ENCODE measurements around the gene CSNK2B.

CSNK2B gene

DNA sequence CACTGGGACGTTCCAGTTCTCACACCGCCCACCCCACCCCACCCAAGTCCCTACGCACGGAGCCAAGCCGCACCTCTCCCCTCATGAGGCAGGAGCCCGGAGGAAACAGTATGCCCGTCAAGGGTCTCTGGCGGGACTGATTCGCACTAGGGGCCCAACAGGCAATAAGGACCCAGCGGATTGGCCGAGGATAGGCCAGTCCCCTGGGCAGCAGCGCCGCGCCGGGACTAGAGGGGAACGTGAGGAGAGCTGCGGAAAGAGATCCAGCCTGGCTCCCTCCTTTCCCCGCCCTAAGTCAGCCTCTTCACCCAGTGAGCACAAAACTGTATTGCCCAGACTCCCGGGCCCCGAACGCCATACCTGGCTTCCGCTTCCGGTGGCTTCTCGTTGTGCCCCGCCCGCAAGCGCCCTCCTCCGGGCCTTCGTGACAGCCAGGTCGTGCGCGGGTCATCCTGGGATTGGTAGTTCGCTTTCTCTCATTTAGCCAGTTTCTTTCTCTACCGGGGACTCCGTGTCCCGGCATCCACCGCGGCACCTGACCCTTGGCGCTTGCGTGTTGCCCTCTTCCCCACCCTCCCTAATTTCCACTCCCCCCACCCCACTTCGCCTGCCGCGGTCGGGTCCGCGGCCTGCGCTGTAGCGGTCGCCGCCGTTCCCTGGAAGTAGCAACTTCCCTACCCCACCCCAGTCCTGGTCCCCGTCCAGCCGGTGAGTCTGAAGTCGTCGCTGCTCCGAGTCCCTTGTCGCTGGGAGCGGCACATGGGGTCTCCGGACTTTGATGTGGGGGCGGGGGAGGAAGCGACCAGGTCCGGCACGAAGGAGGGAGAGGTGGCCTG, at the start of gene CSNK2B:
Gene CSNK2B (plus strand): TSS at position 580 of the 836 bp plus-strand sequence. CDS start 752 bp downstream, outside the sequence.
- TF ChIP-seq CTCF (IDR thresholded peaks at IDR 0.05; ENCODE audit: low read depth, low read length) = no peak
- peak; percentile 97 for DNase-seq (ENCODE audit: low read depth in 2 of 2)
- H3K4me3 ChIP-seq (replicated peaks in 1 of 2; ENCODE audit: low read depth in 2 of 2, low read length in 2 of 2) = peak within 1 kb of the TSS; percentile 92 to 98

DNA sequence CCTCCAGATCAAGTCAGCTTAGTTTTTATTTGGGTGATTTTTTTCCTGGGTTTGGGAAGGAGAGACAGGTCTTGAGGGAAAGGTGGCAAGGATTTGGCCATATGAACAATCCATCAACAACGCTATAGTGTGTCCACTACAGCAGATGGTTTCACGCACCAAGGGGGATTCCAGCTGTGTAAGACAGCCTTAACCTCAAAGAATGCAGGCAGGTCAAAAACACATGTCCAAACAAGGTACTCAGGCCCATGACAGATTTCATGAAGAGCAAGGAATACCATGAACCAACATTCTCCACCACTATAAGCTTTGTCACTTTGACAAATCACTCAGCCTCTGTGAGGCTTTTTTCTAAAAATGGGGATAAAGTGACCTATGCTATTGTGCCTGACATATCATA, 48.9 kb upstream of the CSNK2B start:
- no peak overlapping the region for H3K4me3 ChIP-seq (replicated peaks in 1 of 2; ENCODE audit: low read depth in 2 of 2, low read length in 2 of 2)
- TF ChIP-seq CTCF (IDR thresholded peaks at IDR 0.05; ENCODE audit: low read depth, low read length) = no peak

GRCh38 chr6:31619805-31620585, 45.9 kb upstream of the CSNK2B start:
- peak overlapping the region; percentile 61 to 72 for H3K4me3 ChIP-seq (replicated peaks in 1 of 2; ENCODE audit: low read depth in 2 of 2, low read length in 2 of 2)
- peak; percentile 100 for DNase-seq (ENCODE audit: low read depth in 2 of 2)
- no peak for TF ChIP-seq CTCF (IDR thresholded peaks at IDR 0.05; ENCODE audit: low read depth, low read length)

More for the DNA sequence above, 48.9 kb upstream of the CSNK2B start:
- no peak for DNase-seq (ENCODE audit: low read depth in 2 of 2)

DNA sequence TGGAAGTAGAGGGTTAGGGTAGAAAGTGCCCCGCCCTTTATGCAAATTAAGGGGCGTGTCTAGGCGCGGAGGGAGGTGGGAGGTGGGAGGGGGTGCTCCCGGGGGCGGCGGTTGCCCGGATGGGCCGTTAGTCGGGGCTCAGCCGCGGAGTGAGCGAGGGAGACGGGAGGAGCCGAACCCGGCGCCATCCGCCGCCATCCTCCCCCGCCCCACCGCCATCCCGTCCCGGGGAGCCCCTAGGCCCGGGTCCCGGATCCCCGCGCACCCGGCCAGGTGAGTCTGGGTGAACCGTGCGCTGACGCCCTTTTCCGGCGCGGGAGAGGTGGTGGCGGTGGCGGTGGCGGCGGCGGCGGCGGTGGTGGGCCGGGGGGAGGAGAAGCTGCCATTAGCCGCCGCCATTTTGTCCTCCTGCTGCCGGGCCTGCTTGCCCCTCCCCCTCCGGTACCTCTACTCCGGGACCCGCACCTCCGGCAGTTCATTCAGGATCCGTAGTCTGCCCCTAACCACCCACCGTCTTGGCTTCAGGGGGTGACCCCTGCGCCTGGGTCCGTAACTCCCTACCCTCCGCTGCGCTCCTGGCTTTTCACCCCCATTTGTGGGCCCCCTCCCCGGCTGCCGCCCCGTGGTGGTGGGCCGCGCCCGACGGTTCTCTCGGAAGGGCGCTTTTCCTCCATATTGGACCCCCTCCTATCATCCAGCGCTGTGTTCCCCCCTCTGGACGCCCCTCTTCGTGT, 45.1 kb upstream of the CSNK2B start, which contains the start of gene PRRC2A:
Gene PRRC2A (plus strand): TSS at position 130 of the 734 bp plus-strand sequence. CDS start 2,075 bp downstream, outside the sequence.
- no peak for DNase-seq (ENCODE audit: low read depth in 2 of 2)
- H3K4me3 ChIP-seq (replicated peaks in 1 of 2; ENCODE audit: low read depth in 2 of 2, low read length in 2 of 2) = peak within 1 kb of the TSS; percentile 90 to 92
- no peak for TF ChIP-seq CTCF (IDR thresholded peaks at IDR 0.05; ENCODE audit: low read depth, low read length)

DNA sequence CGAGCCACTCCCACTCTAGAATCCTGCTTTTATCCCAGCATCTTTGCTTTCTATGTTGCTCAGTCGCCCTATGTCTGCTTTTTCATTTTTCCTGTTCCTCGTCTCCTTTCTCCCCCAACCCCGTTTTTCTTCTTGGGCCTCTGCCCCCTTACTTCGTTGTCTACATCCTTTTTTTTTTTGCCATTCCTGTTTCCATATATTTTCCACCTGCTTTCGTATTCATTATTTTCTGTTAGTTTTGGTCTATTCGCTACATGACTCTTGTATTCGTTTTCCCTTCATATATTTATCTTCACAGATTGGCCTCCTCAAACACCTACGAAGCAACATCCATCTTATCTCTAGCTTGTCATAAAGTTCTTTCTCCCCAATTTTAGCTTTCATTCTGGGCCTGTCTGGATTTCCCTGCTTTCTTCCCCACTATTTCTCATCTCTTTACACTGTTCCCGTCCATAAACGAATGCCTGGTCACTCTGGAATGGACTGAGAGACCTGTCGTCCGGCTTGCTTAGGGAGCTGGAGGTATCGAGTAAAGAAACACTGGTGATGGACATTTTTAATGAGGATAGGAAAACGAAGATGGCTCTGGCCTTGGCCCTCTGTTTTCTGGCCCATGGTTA, 44.5 kb upstream of the CSNK2B start:
- TF ChIP-seq CTCF (IDR thresholded peaks at IDR 0.05; ENCODE audit: low read depth, low read length) = no peak
- peak overlapping the region; percentile 90 to 92 for H3K4me3 ChIP-seq (replicated peaks in 1 of 2; ENCODE audit: low read depth in 2 of 2, low read length in 2 of 2)
- DNase-seq (ENCODE audit: low read depth in 2 of 2) = no peak

DNA sequence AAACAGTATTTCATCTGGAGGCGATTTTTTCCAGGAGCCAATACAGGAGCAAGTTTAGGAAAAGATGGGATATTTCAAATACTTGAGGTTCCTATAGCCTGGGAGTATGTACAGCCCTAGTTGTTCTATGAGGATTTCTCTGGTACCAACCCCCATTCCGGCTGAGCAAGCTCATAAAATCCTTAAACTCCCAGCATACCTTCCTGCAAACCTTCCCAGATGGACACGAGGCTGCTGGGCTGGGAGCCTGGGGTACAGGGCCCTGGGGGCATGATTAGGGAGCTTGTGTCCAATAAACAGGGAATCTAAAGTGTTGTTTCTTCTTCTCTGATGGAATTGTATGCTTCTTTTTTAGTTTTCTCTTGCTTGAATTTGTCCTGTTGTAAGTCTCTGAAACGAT, 43.9 kb upstream of the CSNK2B start:
- DNase-seq (ENCODE audit: low read depth in 2 of 2) = no peak
- TF ChIP-seq CTCF (IDR thresholded peaks at IDR 0.05; ENCODE audit: low read depth, low read length) = no peak
- H3K4me3 ChIP-seq (replicated peaks in 1 of 2; ENCODE audit: low read depth in 2 of 2, low read length in 2 of 2) = peak overlapping the region; percentile 90 to 92

Data from cardiac fibroblast (primary cell).